Activated CD8-positive, alpha-beta memory T cell treated with anti-CD3 and anti-CD28 coated beads for 36 hours (primary cell): ENCODE data around the gene WWC2. TPM values are rescaled to one million over a fixed set of nuclear protein-coding genes. Genes with fewer than 3 reads are reported as not detected.

Source experiments
- CTCF ChIA-PET: fragments of 350-600 bp; sonication (Branson Sonifier 250); formaldehyde crosslinking; loops from one replicate; lab custom pipeline; 2021; ENCODE audit warnings: antibody characterized with exemption; lab: Charles Lee
- POLR2A ChIA-PET: fragments of 350-600 bp; sonication (Branson Sonifier 250); formaldehyde crosslinking; loops from one replicate; lab custom pipeline; 2021; ENCODE audit warnings: antibody characterized with exemption; lab: Charles Lee
- total RNA-seq, 2 experiments: library from RNA; stranded (reverse); gene quantifications; one replicate each; pipeline ENCODE4 v1.2.3, GENCODE V29; 2021

Gene WWC2
- total RNA-seq, 2 experiments from 2014 or later, result 1.3 to 1.5 TPM

- CTCF ChIA-PET, result interaction anchor here (0.6 to 3.0 kb wide), 12 partner anchors 9 to 339 kb away, joined by 3 to 18 read pairs (median 4); no protein-coding TSS in a partner anchor
- POLR2A ChIA-PET, result no interaction called here
These were observed 163.1 kb downstream of the WWC2 start for GRCh38 chr4:183261953-183262775.

- ChIA-PET CTCF (interaction anchor here (0.6 to 3.0 kb wide), 7 partner anchors 11 to 324 kb away, joined by 3 to 18 read pairs (median 5); no protein-coding TSS in a partner anchor), POLR2A (no interaction called here)
These were observed 163.7 kb downstream of the WWC2 start for GRCh38 chr4:183262776-183263100.

DNA sequence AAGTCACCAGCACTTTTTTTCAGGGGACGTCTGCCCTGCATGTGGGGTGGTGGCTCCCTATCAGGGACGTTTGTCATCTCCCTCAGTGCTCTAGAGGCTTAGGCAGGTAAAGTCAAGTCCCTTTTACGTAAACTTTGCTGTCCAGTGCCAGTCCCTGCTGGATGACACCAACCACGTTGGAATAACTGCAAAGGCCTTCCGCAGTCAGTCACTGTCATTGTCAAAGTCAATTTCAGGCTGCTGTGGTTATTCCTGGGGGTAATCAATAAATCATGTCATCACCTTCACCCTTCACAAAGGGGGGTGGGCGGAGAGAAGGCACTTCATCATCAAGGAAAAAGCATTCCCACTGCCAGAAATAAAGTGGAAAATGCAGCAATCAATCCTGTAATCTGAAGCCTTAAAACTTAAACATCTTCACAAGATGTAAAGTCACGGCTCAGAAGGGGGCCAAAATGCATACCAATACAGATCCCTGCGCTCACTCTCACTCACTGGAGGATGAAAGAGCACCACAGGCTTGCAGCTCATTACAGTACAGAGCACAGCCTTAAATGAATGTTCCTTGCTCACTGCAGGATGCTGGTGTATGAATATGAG, 164.8 kb downstream of the WWC2 start:
- ChIA-PET POLR2A (no interaction called here), CTCF (interaction anchor here (3.0 kb wide), 1 partner anchor 325 kb away, joined by 18 read pairs; no protein-coding TSS in a partner anchor)

GRCh38 chr4:183264614-183265013, 165.6 kb downstream of the WWC2 start:
- CTCF ChIA-PET, result interaction anchor here (0.6 kb wide), 1 partner anchor 161 kb away, joined by 3 read pairs; no protein-coding TSS in a partner anchor

DNA sequence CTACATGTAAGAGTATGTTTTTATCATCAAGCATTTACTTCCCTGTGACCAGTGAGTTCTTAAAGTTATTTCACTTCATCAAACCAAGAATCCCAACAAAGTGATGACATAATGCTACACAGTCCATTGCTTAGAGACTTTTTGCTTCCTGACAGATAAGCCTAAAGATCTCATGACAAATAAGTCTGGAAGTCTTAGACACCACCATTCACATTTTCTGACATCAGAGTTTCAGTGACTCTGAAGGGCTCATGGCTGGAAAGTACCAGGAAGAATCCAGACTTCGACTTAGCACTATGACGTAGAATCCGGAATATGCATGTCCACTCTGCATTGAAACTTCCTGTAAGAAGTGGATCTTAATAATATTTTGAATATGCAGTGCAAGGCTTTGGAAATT, 167.3 kb downstream of the WWC2 start:
- CTCF ChIA-PET, result no interaction called here
- POLR2A ChIA-PET, result no interaction called here

More at GRCh38 chr4:183264614-183265013, 165.6 kb downstream of the WWC2 start:
- POLR2A ChIA-PET, result no interaction called here

GRCh38 chr4:183268556-183268955, 169.5 kb downstream of the WWC2 start:
- CTCF ChIA-PET, result no interaction called here
- POLR2A ChIA-PET, result no interaction called here

GRCh38 chr4:183272384-183272783, 173.3 kb downstream of the WWC2 start:
- POLR2A ChIA-PET, result no interaction called here
- CTCF ChIA-PET, result interaction anchor here (1.8 kb wide), 1 partner anchor 11 kb away, joined by 4 read pairs; no protein-coding TSS in a partner anchor

GRCh38 chr4:183276106-183276505, 177.0 kb downstream of the WWC2 start:
- POLR2A ChIA-PET, result no interaction called here
- CTCF ChIA-PET, result no interaction called here

DNA sequence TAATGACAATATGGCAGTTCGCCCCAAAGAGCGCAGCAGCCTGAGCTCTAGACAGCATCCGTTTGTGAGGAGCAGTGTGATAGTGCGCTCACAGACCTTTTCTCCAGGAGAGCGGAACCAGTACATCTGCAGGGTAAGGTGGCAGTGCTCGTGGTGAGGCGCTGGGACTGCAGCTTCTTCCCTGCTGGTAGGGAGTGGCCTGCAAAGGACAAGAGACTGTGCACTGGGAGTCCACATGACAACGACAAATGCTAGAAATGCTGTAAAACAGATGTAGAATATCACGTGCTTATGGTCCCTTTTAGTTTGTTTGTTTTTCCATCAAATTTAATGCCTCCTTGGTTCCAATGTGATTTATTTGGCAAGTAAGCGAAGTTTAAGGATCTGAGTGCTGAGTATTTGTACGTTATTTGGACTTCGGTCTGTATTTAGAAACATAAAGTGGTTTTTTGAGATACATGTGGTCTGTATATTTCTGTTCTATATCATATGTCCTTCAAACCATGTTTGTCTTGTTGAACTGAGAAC, 185.3 kb downstream of the WWC2 start:
- ChIA-PET POLR2A (no interaction called here), CTCF (no interaction called here)

DNA sequence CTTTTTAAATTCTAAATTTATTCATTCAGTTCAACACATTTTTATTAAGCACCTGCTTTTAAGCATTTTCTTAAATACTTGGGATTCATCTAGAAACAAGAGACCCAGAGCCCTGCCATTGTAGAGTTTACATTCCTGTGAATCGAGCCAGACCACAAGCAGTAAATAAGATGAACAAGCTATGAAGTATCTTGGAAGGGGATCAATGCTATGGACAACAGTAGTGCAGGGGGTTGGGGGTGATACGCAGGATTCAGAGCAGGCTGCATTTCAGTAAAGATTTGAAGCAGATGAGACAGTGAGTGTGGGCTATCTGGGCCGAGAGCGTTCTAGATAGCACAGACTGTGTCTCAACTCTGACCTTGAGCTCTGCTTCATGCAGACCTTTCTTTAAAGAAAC, 185.9 kb downstream of the WWC2 start:
- ChIA-PET POLR2A (no interaction called here), CTCF (interaction anchor here (0.8 kb wide), 1 partner anchor 23 kb away, joined by 3 read pairs; no protein-coding TSS in a partner anchor)

- POLR2A ChIA-PET, result no interaction called here
- CTCF ChIA-PET, result no interaction called here
These were observed 186.8 kb downstream of the WWC2 start for GRCh38 chr4:183285886-183286285.

DNA sequence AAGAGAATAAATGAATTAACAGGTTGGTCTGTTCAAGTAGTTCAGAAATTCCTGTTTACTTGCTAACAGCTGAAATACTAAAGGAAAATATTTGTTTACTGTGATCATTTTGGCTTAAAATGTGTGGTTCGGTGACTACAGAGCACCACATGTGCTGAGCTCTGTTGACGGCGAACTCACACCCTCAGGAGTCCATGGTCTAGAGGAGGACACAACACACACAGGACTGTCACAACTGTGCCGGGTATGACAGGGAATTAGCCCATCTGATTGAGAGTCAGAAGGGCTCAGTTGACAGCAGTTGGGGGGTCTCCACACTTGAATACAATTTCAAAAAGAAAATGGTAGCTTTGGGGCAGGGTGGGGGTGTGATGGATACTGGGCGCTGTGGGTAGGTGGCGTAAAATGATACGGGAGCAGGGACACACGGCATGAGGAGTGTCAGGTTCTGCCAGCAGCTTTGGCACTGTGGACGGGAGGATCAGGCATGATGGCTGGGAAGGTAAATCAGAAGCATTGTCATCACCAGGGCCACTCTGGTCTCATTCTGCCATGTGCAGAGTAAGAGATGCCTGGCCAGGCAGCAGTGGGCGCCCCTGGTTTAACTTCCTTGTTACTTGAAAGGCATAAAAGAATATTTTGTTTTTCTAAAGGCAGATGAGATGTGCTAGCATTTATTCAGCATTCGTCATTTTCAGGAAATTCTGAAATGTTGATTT, 187.7 kb downstream of the WWC2 start:
- CTCF ChIA-PET, result no interaction called here

DNA sequence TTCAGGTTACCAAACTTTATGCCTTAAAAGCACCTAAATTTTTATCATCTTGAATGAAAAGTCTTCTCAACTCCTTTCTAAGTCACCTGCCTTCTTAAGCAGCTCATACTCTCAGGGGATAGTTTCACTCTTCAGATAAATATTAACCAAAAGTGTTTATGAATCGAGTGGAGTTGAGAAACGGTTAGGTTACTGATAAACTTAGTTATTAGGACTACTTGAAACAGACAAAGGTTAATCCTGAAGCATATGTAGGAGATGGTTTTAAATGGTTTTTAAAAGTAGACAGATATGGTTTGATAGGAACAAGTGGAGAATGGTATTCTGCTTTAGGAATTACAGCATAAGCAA, 188.2 kb downstream of the WWC2 start:
- ChIA-PET CTCF (no interaction called here), POLR2A (no interaction called here)

More for the DNA sequence above, 187.7 kb downstream of the WWC2 start:
- POLR2A ChIA-PET, result no interaction called here

- POLR2A ChIA-PET, result no interaction called here
- CTCF ChIA-PET, result no interaction called here
These were observed 188.6 kb downstream of the WWC2 start for GRCh38 chr4:183287677-183288076.

DNA sequence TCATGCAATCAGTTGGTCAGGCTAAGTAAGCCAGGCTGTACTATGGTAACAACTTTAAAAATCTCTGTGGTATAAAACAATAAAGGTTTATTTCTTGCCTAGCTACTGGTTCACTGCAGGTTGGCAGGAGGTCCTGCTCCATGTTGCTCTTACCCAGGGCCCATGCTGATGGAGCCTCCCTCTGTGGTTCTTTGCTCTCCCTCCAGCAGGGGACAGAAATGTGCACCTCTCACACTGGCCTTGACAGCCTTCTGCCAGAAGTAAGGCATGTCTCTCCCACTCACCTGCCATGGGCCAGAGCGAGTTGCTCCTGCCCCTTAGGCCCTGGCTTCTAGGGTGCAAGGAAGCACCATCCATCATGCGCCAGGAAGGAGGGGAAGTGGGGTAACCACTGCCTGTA, 189.9 kb downstream of the WWC2 start:
- CTCF ChIA-PET, result no interaction called here
- POLR2A ChIA-PET, result no interaction called here

DNA sequence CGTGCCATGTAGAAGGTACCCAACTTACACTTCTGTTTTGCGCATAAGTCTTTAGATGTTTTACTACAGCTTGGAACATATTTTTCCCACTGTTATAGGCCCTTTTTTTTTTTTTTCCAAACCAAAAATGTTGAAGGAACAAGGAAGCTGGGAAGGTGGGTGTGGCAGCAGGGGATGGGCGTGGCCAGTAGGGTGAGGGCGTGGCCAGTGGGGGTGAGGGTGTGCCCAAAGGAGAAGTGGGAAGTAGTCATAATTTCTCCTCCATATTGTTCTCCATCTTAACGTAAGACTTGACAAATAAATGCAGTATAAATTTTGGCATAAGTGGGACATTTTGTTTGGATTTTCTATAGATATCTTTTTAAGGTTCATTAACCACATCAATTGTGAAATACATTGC, 190.6 kb downstream of the WWC2 start:
- POLR2A ChIA-PET, result no interaction called here
- CTCF ChIA-PET, result interaction anchor here (0.7 kb wide), 1 partner anchor 41 kb away, joined by 3 read pairs; no protein-coding TSS in a partner anchor

GRCh38 chr4:183291070-183291469, 192.0 kb downstream of the WWC2 start:
- ChIA-PET CTCF (no interaction called here), POLR2A (no interaction called here)

DNA sequence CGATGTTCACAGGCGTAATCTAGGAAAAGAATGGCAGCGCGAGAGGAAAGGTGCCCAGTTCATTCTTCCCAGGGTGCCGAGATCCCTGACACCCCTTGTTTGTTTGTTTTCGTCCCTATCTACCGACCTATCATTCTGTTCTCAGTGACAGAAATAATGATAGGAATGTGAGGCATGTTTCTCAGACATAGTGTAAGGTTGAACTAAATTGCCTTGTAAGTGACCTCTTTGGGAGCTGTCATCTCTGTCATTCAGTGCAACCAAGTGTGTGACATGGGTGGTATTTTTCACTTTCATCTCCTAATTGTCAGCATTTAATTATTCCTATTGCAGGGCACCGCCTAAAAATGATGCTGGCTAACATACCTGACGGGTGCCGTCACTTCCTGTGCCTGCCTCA, 196.7 kb downstream of the WWC2 start:
- CTCF ChIA-PET, result no interaction called here
- POLR2A ChIA-PET, result no interaction called here

DNA sequence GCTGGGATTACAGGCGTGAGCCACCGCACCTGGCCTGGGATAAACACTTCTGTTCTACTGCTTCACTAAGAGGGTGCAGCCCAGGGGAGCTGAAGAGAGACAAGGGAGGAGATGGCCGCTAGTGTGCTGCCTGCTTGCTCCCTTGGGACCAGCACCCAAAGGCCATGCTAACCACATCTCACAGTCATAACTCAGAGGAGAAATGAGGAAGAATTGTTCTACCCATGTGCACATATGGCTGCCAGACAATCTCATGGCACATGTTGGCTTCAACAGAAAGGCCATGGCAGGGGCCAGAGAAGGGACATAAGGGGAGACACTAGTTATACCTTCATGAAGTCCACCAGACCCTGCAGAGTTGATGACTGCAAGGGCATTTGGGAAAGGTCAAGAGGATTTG, 198.6 kb downstream of the WWC2 start:
- POLR2A ChIA-PET, result no interaction called here
- CTCF ChIA-PET, result no interaction called here

DNA sequence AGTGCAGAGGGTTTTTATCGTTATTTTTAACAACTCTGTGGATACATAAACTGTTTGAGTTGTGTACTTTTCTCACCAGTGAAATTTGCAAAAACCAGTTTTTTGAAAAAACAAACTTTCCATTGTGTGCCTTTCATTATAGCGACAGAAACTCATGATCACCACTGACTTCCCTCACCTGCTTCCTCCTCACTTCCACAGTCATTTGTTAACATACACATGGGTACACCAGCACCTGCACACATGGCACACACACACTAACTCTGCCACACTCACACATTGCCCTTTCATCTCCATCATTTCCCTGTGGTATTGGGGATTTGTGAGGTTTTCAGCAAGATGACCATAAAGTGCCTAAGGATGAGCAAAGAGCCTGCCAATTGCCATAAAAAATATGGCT, 200.4 kb downstream of the WWC2 start:
- POLR2A ChIA-PET, result no interaction called here
- CTCF ChIA-PET, result no interaction called here
